GM12878 (cell line): ENCODE results near the gene PDZK1IP1. TPM values are rescaled to one million over a fixed set of nuclear protein-coding genes. Genes with fewer than 3 reads are reported as not detected.

Experiments used
- ATAC-seq: fragments of 200-7000 bp; cut with Tn5 transposase; 3 replicates; pipeline ENCODE4 v1.9.1; 2020; ENCODE audit warnings: mild to moderate bottlenecking, moderate library complexity
- BruUV-seq: library from RNA; stranded (reverse); fragments of 400-500 nt; replicated peaks from 2 replicates; lab custom pipeline; 2021; lab: Mats Ljungman, UMichigan
- CTCF ChIA-PET: fragments of 300-600 bp; sonication (Branson Sonifier 250); formaldehyde crosslinking; extraction: SDS; loops from one replicate; lab custom pipeline; 2021; ENCODE audit warnings: inconsistent platforms; lab: Yijun Ruan, JAX
- POLR2A ChIA-PET: fragments of 350-600 bp; formaldehyde crosslinking; extraction: SDS; loops from one replicate; lab custom pipeline; 2021; ENCODE audit warnings: inconsistent platforms; lab: Charles Lee
- RAD21 ChIA-PET: fragments of 300-600 bp; sonication (Branson Sonifier 250); formaldehyde crosslinking; loops from one replicate; lab custom pipeline; 2023; ENCODE audit warnings: antibody characterized with exemption; ENCODE audit not compliant: unreplicated experiment; lab: Charles Lee
- SMC1A ChIA-PET: fragments of 300-600 bp; sonication (Branson Sonifier 250); formaldehyde crosslinking; loops from one replicate; lab custom pipeline; 2023; ENCODE audit not compliant: unreplicated experiment, uncharacterized antibody; lab: Charles Lee
- DNase-seq: peaks from one replicate; pipeline ENCODE4 v3.0.0-alpha.2; 2011; ENCODE audit warnings: low read depth, low spot score
- FAIRE-seq: peaks from 3 replicates; lab custom pipeline; 2011; peaks lifted over from hg19 to GRCh38; lab: Jason Lieb, UNC
- H2AFZ ChIP-seq: 2 replicates; pipeline ENCODE4 v1.6.0; 2011; ENCODE audit warnings: low read depth, low read length, control low read depth; ENCODE audit not compliant: control insufficient read depth
- H3K27ac ChIP-seq: 2 replicates; pipeline ENCODE4 v1.5.1; 2011; ENCODE audit warnings: control low read depth; ENCODE audit not compliant: control insufficient read depth, insufficient read depth
- H3K27me3 ChIP-seq, 2 experiments: replicated peaks in 1 of 2; 2 replicates each; pipeline versions ENCODE4 v1.6.0 to v1.6.1; 2011; ENCODE audit warnings: low read length in 1 of 2; ENCODE audit not compliant: control insufficient read depth in 2 of 2, insufficient read depth in 2 of 2
- H3K36me3 ChIP-seq, 2 experiments: 2 replicates each; pipeline ENCODE4 v1.5.1; 2011; ENCODE audit warnings: low read length in 1 of 2; ENCODE audit not compliant: control insufficient read depth in 2 of 2, insufficient read depth in 2 of 2
- H3K4me1 ChIP-seq: 2 replicates; pipeline ENCODE4 v1.6.1; 2011; ENCODE audit warnings: mild to moderate bottlenecking, low read length, moderate library complexity, mixed read lengths; ENCODE audit not compliant: control insufficient read depth, insufficient read depth
- H3K4me2 ChIP-seq: 2 replicates; pipeline ENCODE4 v1.6.0; 2011; ENCODE audit warnings: control low read depth; ENCODE audit not compliant: control insufficient read depth, insufficient read depth
- H3K4me3 ChIP-seq: fragments of 200-600 bp; sonication (generic); 2 replicates; pipeline ENCODE4 v1.5.1; 2016
- H3K79me2 ChIP-seq: 2 replicates; pipeline ENCODE4 v1.6.0; 2011; ENCODE audit warnings: low read length; ENCODE audit not compliant: control insufficient read depth, insufficient read depth
- H3K9ac ChIP-seq: 2 replicates; pipeline ENCODE4 v1.8.0; 2011; ENCODE audit warnings: low read length, control low read depth, mixed read lengths; ENCODE audit not compliant: control insufficient read depth, insufficient read depth
- H3K9me3 ChIP-seq: replicated peaks from 3 replicates; pipeline ENCODE4 v1.5.1; 2011; ENCODE audit warnings: mild to moderate bottlenecking, low read length; ENCODE audit not compliant: control insufficient read depth, insufficient read depth
- H4K20me1 ChIP-seq: 2 replicates; pipeline ENCODE4 v1.6.0; 2011; ENCODE audit not compliant: control insufficient read depth, insufficient read depth
- ATF2 ChIP-seq: IDR thresholded peaks from 2 replicates; pipeline ENCODE4 v1.6.1; 2012; ENCODE audit warnings: low read length, inconsistent platforms
- BHLHE40 ChIP-seq, 2 experiments: fragments of 450-650 bp in 1 of 2; IDR thresholded peaks; 2 replicates each; pipeline ENCODE4 v1.6.1; 2011 to 2017; ENCODE audit warnings: low read depth in 2 of 2, borderline replicate concordance in 1 of 2, improper control_type of control experiment in 1 of 2, low read length in 1 of 2, mild to moderate bottlenecking in 1 of 2
- CBX3 ChIP-seq: fragments of 200-600 bp; sonication (generic); IDR thresholded peaks from 2 replicates; pipeline ENCODE4 v1.6.1; 2016; ENCODE audit warnings: low read depth, borderline replicate concordance
- CHD1 ChIP-seq: IDR thresholded peaks from 2 replicates; pipeline ENCODE4 v1.6.1; 2012; ENCODE audit warnings: low read depth, low read length, improper control_type of control experiment
- EED ChIP-seq: sonication (generic); IDR thresholded peaks from 2 replicates; pipeline ENCODE4 v1.6.1; 2016; ENCODE audit warnings: antibody characterized with exemption, low read depth
- FOS ChIP-seq: IDR thresholded peaks from 3 replicates; pipeline ENCODE4 v1.6.1; 2011; ENCODE audit warnings: borderline replicate concordance; ENCODE audit not compliant: insufficient read length; ENCODE audit errors: extremely low read depth
- IKZF2 ChIP-seq, 2 experiments: fragments of 450-650 bp; IDR thresholded peaks; 2 replicates each; pipeline ENCODE4 v1.6.1; 2017; ENCODE audit warnings: mild to moderate bottlenecking in 2 of 2, moderate library complexity in 2 of 2
- NR2C2 ChIP-seq: IDR thresholded peaks from 2 replicates; pipeline ENCODE4 v1.6.1; 2011; ENCODE audit warnings: borderline replicate concordance, low read depth; ENCODE audit not compliant: control insufficient read depth, insufficient read length
- PAX8 ChIP-seq: fragments of 450-650 bp; IDR thresholded peaks from 2 replicates; pipeline ENCODE4 v1.6.1; 2017; ENCODE audit warnings: mild to moderate bottlenecking, moderate library complexity
- SKIL ChIP-seq: fragments of 450-650 bp; IDR thresholded peaks from 2 replicates; pipeline ENCODE4 v1.6.1; 2017; ENCODE audit warnings: mild to moderate bottlenecking, low read depth, inconsistent platforms; ENCODE audit not compliant: poor library complexity, severe bottlenecking
- SMAD1 ChIP-seq: fragments of 450-650 bp; IDR thresholded peaks from 2 replicates; pipeline ENCODE4 v1.6.1; 2018; ENCODE audit warnings: mild to moderate bottlenecking, low read depth; ENCODE audit not compliant: partially characterized antibody
- SMARCA5 ChIP-seq: fragments of 450-650 bp; IDR thresholded peaks from 2 replicates; pipeline ENCODE4 v1.6.1; 2017; ENCODE audit warnings: mild to moderate bottlenecking
- SRF ChIP-seq, 2 experiments: IDR thresholded peaks; 2 replicates each; pipeline ENCODE4 v1.6.1; 2011; ENCODE audit warnings: low read depth in 2 of 2, low read length in 2 of 2, mild to moderate bottlenecking in 1 of 2, moderate library complexity in 1 of 2
- TAF1 ChIP-seq: IDR thresholded peaks from 2 replicates; pipeline ENCODE4 v1.6.1; 2011; ENCODE audit warnings: mild to moderate bottlenecking, low read depth, low read length, borderline replicate concordance
- USF1 ChIP-seq: IDR thresholded peaks from 2 replicates; pipeline ENCODE4 v1.6.1; 2011; ENCODE audit warnings: borderline replicate concordance, low read depth, mild to moderate bottlenecking, moderate library complexity, mixed read lengths, low read length; ENCODE audit not compliant: insufficient read depth; ENCODE audit errors: extremely low read length
- ZBED1 ChIP-seq: IDR thresholded peaks from 2 replicates; pipeline ENCODE4 v1.6.1; 2016; ENCODE audit warnings: borderline replicate concordance
- ZNF207 ChIP-seq: fragments of 450-650 bp; IDR thresholded peaks from 2 replicates; pipeline ENCODE4 v1.6.1; 2014; ENCODE audit warnings: antibody characterized with exemption, mild to moderate bottlenecking, borderline replicate concordance
- WGBS: methylation state at CpG from one replicate; pipeline ENCODE4 v1.1.6; 2016; ENCODE audit warnings: low lambda C conversion rate; ENCODE audit not compliant: insufficient replicate concordance, insufficient coverage; ENCODE audit errors: missing lambda C conversion rate; 5-methylcytosine and 5-hydroxymethylcytosine counted together
- in situ Hi-C: fragments of 300-500 bp; cut with MboI; formaldehyde crosslinking; loops from 9 replicates; pipeline ENCODE4 v1.14.3; 2018; ENCODE audit warnings: mixed read lengths
- intact Hi-C: fragments of 100-400 bp; cut with micrococcal nuclease; formaldehyde crosslinking; loops from one replicate; pipeline ENCODE4 v1.14.2; 2022; ENCODE audit not compliant: unreplicated experiment
- polyA plus RNA-seq, 11 experiments: library from polyadenylated mRNA; depleted of rRNA in 4 of 11; unstranded in 6 of 11; stranded (reverse) in 5 of 11; fragments of >200 nt; fragmentation: Nextera tagmentation in 4 of 11; fragmentation: Illumina TruSeq in 1 of 11; extraction: Ambion mirVana in 4 of 11; extraction: Trizol in 1 of 11; gene quantifications; 1 replicate in 1 of 11; 2 replicates in 10 of 11; pipeline versions ENCODE4 v1.2.1 to v1.2.3, GENCODE V29; 2011 to 2016; ENCODE audit warnings: inconsistent platforms in 2 of 11, missing spikeins in 2 of 11, low read depth in 1 of 11
- total RNA-seq, 4 experiments: library from RNA; depleted of rRNA in 3 of 4; stranded (reverse); fragments of >200 nt in 3 of 4; fragmentation: Illumina TruSeq in 1 of 4; extraction: Trizol in 1 of 4; gene quantifications; 2 replicates each; pipeline versions ENCODE4 v1.2.1 to v1.2.3, GENCODE V29; 2013 to 2021

Gene PDZK1IP1
- total and polyA plus RNA-seq, 10 of the 15 experiments (the other 5 are each of a cell fraction or from before 2014, with no cell fraction given) = not detected

- Histone ChIP-seq H3K27ac (no peak overlapping the region), H3K79me2 (no peaks in the 10 kb centered on the region), H3K9ac (no peak overlapping the region), H4K20me1 (no peaks in the 10 kb centered on the region), H2AFZ (no peak overlapping the region), H3K4me3 (no peak overlapping the region), H3K9me3 (no peaks in the 10 kb centered on the region), H3K4me2 (no peak overlapping the region)
- in situ Hi-C loops (no loop called here), intact Hi-C loops (no loop called here)
- DNase-seq (no peak), FAIRE-seq (no peak), ATAC-seq (no peak)
- RAD21 ChIA-PET = no interaction called here
- POLR2A ChIA-PET = no interaction called here
- no TSS peak for BruUV-seq
- no peak for TF ChIP-seq EED
- no peak for TF ChIP-seq CHD1
- no peak for TF ChIP-seq TAF1
- TF ChIP-seq BHLHE40 (IDR thresholded peaks at IDR 0.05; ENCODE audit: borderline replicate concordance in 1 of 2, low read depth in 2 of 2, low read length in 1 of 2) = no peak
- TF ChIP-seq USF1 = no peak
- no peak for TF ChIP-seq SMARCA5
- TF ChIP-seq CBX3 = no peak
- TF ChIP-seq SMAD1 = no peak
- no peak for TF ChIP-seq PAX8
- TF ChIP-seq SKIL = no peak
- no peak for TF ChIP-seq IKZF2 (IDR thresholded peaks at IDR 0.05)
- no peak for TF ChIP-seq NR2C2
- TF ChIP-seq SRF (IDR thresholded peaks at IDR 0.05; ENCODE audit: low read depth in 2 of 2, low read length in 2 of 2) = no peak
- TF ChIP-seq ZBED1 = no peak
- no peak for TF ChIP-seq FOS
- TF ChIP-seq ATF2 = no peak
- no peak for TF ChIP-seq ZNF207
- TF ChIP-seq, all 136 proteins: peak for 0
- Histone ChIP-seq H3K36me3 (no peaks in the 10 kb centered on the region), H3K4me1 (no peaks in the 10 kb centered on the region; the same call in 1 of the 2 replicates), H3K27me3 (peaks cover 1 to 3% of the 10 kb centered on the region in 2 experiments)
- WGBS = 6% methylated on average over 3 of the region's 3 CpGs
- SMC1A ChIA-PET = no interaction called here
- CTCF ChIA-PET = interaction anchor here (1.1 kb wide), 1 partner anchor 16 kb away, joined by 3 read pairs; no protein-coding TSS in a partner anchor
Measured at GRCh38 chr1:47209725-47210325, 20.0 kb upstream of the PDZK1IP1 start.
